ENCODE data around the gene NRARP.

The NRARP gene

GRCh38 chr9:137310189-137311052, 8.3 kb upstream of the NRARP start:
- no peak for DNase-seq (ENCODE audit: low read depth in 2 of 2)

- no peak for DNase-seq (ENCODE audit: low read depth in 2 of 2)
Measured at GRCh38 chr9:137309368-137310188, 7.5 kb upstream of the NRARP start.

- DNase-seq (ENCODE audit: low read depth in 2 of 2), result no peak
Measured at GRCh38 chr9:137308057-137308619, 6.1 kb upstream of the NRARP start.

- no peak for DNase-seq (ENCODE audit: low read depth in 2 of 2)
Measured at GRCh38 chr9:137307255-137308056, 5.4 kb upstream of the NRARP start.

GRCh38 chr9:137306850-137307254, 4.8 kb upstream of the NRARP start:
- DNase-seq (ENCODE audit: low read depth in 2 of 2), result no peak

GRCh38 chr9:137306066-137306849, 4.2 kb upstream of the NRARP start:
- no peak for DNase-seq (ENCODE audit: low read depth in 2 of 2)

GRCh38 chr9:137305798-137306065, 3.7 kb upstream of the NRARP start:
- no peak for DNase-seq (ENCODE audit: low read depth in 2 of 2)

GRCh38 chr9:137305060-137305797, 3.2 kb upstream of the NRARP start:
- DNase-seq (ENCODE audit: low read depth in 2 of 2), result peak in 1 of 2 donors; percentile 50

GRCh38 chr9:137304383-137305059, 2.5 kb upstream of the NRARP start:
- DNase-seq (ENCODE audit: low read depth in 2 of 2), result no peak

- DNase-seq (ENCODE audit: low read depth in 2 of 2), result no peak
Measured at GRCh38 chr9:137303893-137304382, 1.9 kb upstream of the NRARP start.

GRCh38 chr9:137303151-137303892, 1.3 kb upstream of the NRARP start:
- DNase-seq (ENCODE audit: low read depth in 2 of 2), result no peak

- no peak for DNase-seq (ENCODE audit: low read depth in 2 of 2)
Measured at GRCh38 chr9:137302449-137303150, 529 bp upstream of the NRARP start.

GRCh38 chr9:137301081-137301947, 757 bp downstream of the NRARP start:
- no peak for DNase-seq (ENCODE audit: low read depth in 2 of 2)

- DNase-seq (ENCODE audit: low read depth in 2 of 2), result no peak
Measured at GRCh38 chr9:137300567-137301080, 1.4 kb downstream of the NRARP start.

- no peak for DNase-seq (ENCODE audit: low read depth in 2 of 2)
Measured at GRCh38 chr9:137299938-137300337, 2.1 kb downstream of the NRARP start.

- DNase-seq (ENCODE audit: low read depth in 2 of 2), result no peak
Measured at GRCh38 chr9:137299203-137299565, 2.9 kb downstream of the NRARP start.

Measured in stimulated activated CD8-positive, alpha-beta memory T cell treated with anti-CD3 and anti-CD28 coated beads, Interleukin-7, amount 100 ng/mL, for 4 hours (primary cell).